ENCODE results near the gene RBM19.

DNA sequence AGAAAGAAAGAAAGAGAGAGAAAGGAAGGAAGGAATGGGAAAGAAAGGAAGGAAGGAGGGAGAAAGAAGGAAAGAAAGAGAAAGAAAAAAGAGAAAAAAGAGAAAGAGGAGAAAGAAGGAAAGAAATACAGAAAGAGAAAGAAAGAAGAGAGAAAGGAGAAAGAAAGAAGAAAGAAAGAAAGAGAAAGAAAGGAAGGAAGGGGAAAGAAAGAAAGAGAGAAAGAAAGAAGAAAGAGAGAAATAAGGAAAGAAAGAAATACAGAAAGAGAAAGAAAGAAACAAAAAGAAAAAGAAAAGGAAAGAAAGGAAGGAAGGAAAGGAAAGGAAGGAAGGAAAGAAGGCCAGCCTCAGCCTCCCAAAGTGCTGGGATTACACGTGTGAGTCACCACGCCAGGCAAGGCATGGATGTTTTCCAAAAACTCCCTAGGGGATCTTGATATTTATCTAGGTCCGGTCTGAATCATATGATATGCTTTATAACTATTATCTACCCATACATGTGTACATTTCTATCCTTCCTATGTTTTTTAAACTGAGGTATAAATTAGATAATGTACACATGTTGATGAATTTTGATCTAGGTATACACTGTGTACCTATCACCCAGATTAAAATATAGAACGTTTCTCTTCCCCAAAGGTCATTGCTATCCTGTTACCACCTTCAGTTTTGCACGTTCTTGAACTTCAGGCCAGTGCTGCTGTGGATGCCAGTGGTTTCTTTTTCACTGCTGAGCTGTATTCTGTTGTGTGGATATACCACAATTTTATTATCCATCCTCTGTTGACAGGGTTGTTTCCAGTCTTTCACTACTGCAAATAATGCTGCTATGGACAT lies 177.9 kb downstream of the RBM19 start:
- TF ChIP-seq, protein P1, sequence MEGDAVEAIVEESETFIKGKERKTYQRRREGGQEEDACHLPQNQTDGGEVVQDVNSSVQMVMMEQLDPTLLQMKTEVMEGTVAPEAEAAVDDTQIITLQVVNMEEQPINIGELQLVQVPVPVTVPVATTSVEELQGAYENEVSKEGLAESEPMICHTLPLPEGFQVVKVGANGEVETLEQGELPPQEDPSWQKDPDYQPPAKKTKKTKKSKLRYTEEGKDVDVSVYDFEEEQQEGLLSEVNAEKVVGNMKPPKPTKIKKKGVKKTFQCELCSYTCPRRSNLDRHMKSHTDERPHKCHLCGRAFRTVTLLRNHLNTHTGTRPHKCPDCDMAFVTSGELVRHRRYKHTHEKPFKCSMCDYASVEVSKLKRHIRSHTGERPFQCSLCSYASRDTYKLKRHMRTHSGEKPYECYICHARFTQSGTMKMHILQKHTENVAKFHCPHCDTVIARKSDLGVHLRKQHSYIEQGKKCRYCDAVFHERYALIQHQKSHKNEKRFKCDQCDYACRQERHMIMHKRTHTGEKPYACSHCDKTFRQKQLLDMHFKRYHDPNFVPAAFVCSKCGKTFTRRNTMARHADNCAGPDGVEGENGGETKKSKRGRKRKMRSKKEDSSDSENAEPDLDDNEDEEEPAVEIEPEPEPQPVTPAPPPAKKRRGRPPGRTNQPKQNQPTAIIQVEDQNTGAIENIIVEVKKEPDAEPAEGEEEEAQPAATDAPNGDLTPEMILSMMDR (conservative IDR thresholded peaks at IDR 0.05; ENCODE audit: low read depth, low read length), result no peak
- TF ChIP-seq, protein P2, sequence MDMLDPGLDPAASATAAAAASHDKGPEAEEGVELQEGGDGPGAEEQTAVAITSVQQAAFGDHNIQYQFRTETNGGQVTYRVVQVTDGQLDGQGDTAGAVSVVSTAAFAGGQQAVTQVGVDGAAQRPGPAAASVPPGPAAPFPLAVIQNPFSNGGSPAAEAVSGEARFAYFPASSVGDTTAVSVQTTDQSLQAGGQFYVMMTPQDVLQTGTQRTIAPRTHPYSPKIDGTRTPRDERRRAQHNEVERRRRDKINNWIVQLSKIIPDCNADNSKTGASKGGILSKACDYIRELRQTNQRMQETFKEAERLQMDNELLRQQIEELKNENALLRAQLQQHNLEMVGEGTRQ (IDR thresholded peaks at IDR 0.05; ENCODE audit: low read depth, low read length), result no peak
- TF ChIP-seq SMC3 (IDR thresholded peaks at IDR 0.05; ENCODE audit: low read depth, low read length) (no peak), CEBPB (IDR thresholded peaks at IDR 0.05; ENCODE audit: low read depth, low read length) (no peak), POLR2A (IDR thresholded peaks at IDR 0.05; ENCODE audit: low read depth, low read length) (no peak), BHLHE40 (IDR thresholded peaks at IDR 0.05; ENCODE audit: low read depth, low read length) (no peak), RAD21 (IDR thresholded peaks at IDR 0.05; ENCODE audit: low read length) (no peak), MAZ (IDR thresholded peaks at IDR 0.05; ENCODE audit: borderline replicate concordance, low read depth, low read length) (no peak)
